GM21786 (cell line): ENCODE data around the gene CREBRF.
"Not testable (repeated sequence)": the region's sequence is repeated elsewhere in the genome, so short reads cannot be mapped to it uniquely, and the experiment has no call there.

Source experiments
- ATAC-seq: cut with Tn5 transposase; IDR thresholded peaks from one replicate; pipeline ENCODE4 v1.9.1; 2021; ENCODE audit not compliant: unreplicated experiment

CREBRF gene

DNA sequence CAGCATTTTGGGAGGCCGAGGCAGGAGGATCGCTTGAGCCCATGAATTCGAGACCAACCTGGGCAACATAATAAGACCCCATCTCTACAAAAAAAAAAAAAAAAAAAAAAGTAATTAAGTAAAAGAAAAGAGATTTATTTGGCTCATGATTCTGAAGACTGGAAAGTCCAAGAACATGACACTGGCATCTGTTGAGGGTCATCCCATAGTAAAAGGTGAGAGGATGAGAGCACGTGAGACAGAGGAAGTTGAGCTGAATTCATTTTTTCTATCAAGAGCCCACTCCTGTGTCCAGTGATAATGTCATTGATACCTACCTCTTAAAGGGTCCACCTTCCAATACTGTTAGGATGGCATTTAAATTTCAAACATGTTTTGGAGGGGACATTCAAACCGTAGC lies 19.8 kb downstream of the CREBRF start:
- no peak for ATAC-seq

DNA sequence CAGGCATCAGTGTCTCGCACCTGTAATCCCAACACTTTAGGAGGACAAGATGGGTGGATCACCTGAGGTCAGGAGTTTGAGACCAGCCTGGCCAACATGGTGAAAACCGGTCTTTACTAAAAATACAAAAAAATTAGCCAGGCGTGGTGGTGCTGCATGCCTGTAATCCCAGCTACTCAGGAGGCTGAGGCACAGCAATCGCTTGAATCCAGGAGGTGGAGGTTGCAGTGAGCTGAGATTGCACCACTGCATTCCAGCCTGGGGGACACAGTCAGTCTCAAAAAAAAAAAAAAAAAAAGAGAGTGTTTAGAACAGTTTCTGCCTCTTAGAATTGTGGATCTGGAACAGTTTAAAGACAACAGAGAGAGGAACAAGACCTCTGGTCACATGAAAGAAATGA lies 20.3 kb downstream of the CREBRF start:
- ATAC-seq: not testable (repeated sequence)

DNA sequence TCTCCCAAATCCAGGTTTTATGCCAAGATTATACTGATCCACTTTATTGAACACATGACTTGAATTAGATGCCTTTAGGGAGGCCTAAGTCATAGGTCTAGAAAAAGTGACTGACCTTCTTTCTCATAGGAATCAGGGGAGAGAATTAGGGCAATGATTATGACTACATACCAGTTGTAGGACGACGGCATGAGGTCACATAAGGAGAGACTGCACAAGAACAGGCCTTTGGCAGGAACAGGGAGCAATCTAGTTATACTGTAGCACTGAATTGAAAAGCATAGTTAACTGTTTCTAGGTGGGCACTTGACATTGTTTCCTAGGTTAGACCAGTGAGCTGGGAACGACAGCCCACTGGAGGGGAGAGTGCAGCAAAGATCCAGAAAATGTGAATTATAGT lies 22.7 kb downstream of the CREBRF start:
- no peak for ATAC-seq

DNA sequence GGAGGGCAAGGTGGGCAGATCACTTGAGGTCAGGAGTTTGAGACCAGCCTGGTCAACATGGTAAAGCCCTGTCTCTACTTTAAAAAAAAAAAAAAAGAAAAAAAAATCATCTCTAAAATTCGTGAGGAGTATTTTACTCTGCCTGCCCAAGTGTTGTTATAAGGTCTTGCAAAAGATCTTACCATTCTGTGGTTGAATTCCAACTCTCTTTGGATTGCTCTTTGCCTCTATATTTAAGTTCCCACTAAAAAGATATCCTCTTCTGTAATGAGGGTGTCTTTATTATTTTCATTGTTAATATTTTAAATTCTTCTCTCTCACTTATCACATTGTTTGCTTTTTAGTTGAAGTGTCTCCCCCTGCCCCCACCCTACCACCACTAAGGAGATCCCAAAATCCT lies 33.4 kb downstream of the CREBRF start:
- no peak for ATAC-seq

DNA sequence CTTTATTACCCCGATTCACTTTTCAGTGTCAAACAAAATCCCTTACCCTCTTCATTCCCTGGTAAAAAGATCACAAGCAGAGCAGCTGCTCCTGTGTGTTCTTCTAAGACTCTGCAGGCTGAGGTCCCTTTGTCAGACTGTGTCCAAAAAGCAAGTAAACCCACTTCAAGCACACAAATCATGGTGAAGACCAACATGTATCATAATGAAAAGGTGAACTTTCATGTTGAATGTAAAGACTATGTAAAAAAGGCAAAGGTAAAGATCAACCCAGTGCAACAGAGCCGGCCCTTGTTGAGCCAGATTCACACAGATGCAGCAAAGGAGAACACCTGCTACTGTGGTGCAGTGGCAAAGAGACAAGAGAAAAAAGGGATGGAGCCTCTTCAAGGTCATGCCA lies 34.5 kb downstream of the CREBRF start:
- ATAC-seq: no peak

DNA sequence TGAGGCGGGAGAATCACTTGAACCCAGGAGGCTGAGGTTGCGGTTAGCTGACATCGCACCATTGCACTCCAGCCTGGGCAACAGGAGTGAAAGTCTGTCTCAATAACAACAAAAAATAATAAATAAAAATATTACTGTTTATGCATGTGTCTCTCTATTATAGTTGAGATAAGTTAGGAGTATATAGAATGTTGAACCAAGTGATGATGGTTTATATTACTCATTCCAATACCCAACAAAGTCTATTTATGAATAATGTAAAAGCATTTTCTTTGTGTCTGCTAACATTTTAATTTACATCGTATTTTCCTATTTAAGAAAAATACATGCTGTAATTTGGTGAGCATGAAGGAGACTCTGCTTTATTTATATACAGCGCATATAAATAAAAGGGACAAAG lies 35.8 kb downstream of the CREBRF start:
- no peak for ATAC-seq

DNA sequence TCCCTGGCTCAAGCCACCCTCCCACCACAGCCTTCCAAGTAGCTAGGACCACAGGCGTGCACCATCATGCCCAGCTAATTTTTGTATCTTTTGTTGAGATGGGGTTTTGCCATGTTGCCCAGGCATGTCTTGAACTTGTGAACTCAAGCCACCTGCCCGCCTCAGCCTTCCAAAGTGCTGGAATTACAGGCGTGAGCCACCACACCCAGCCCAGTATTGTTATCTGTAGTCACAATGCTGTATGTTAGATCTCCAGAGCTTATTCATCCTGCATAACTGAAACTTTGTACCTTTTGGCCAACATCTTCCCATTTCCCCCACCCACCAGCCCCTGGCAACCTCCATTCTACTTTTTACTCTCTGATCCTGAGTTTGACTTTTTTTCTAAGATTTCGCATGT lies 37.5 kb downstream of the CREBRF start:
- ATAC-seq: no peak

DNA sequence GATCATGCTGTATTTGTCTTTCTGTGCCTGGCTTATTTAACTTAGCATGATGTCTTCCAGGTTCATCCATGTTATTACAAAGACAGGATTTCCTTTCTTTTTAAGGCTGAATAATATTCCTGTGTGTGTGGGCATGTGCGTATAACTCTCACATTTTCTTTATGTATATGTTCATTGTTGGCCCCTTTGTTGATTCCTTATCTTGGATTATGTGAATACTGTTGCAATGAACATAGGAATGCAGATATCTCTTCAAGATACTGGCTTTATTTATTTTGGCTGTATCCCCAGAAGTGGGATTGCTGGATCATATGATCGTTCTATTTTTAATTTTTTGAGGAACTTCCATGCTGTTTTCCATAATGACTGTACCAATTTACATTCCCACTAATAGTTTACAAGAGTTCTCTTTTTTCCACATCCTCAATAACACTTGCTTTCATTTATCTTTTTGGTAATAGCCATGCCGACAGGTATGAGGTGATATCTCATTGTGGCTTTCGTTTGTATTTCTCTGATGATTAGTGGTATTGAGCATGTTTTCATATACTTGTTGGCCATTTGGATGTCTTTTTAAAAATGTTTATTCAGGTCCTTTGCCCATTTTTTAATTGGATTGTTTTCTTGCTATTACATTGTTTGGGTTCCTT lies 38.0 kb downstream of the CREBRF start:
- no peak for ATAC-seq

DNA sequence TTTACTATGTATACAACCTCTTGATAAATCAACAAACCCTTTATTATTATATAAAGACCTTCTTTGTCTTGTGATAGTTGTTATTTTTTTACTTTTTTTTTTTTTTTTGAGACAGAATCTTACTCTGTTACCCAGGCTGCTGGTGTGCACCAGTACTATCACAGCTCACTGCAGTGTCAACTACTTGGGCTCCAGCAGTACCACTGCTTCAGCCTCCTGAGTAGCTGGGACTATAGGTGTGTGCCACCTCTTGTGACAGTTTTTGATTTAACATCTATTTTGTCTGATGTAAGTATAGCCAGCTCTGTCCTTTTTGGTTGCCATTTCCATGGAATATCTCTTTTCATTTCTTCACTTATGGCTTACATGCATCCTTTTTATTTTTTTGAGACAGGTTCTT lies 42.6 kb downstream of the CREBRF start:
- ATAC-seq: no peak

DNA sequence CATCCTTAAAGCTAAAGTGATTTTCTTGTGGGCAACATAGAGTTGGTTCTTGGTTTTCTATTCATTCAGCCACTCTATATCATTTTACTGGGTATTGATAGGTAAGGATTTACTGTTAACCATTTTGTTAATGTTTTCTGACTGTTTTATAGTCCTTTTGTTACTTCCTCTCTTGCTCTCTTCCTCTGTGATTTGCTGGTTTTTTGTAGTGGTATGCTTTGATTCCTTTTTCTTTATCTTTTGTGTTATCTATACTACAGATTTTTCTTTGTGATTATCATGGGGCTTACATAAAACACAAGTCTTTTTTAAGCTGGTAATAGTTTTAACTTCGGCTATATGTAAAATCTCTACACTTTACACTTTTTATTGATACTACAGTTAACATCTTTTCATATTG lies 43.3 kb downstream of the CREBRF start:
- ATAC-seq: no peak

DNA sequence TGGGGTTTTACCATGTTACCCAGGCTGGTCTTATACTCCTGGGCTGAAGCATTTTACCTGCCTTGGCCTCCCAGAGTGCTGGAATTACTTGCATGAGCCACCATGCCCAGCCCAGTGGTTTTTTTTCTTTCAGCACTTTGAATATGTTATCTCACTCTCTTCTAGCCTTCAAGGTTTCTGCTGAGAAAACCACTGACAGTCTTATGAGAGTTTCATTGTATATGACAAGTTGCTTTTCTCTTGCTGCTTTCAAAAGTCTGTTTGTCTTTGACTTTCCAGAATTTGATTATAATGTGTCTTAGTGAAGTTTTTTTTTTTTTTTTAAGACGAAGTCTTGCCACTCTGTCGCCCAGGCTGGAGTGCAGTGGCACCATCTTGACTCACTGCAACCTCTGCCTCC lies 45.1 kb downstream of the CREBRF start:
- ATAC-seq: no peak

DNA sequence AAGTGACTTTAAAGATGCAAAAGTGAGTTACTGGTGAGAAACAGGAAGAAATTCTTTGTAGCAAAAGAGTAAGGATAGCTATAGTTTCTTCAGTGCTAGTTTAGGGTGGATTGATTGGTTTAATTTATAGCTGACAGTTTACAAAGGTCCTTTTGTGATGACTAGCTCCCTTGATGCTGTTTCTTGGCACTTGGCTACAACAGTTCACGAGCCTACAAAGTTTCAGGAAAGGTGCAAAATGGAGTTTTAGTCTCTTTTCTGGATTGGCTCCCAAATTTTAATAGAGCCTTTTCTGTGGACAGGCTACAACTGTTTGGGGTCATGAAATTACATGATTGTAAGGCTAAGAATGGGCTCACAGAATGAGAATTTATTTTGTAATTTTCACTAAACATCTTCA lies 47.3 kb downstream of the CREBRF start:
- no peak for ATAC-seq

DNA sequence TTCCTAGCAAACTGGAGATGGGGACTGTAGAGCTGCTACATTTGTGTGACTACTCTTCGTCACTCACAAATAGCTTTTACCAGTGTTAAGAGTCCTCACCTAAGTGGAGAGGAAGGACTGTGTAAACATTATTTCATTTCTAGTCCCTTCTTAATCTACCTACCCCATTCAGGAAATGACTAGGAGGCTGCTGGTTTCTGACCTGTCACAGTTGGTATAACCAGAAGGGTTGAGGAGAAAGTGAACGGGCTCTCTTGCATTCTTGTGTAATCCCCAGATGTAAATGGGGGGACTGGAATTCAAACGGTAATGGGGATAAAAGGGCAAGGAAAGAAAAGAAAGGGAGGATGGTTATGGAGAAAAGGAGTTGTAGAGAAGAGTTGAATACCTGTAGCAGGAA lies 52.8 kb downstream of the CREBRF start:
- ATAC-seq: no peak

DNA sequence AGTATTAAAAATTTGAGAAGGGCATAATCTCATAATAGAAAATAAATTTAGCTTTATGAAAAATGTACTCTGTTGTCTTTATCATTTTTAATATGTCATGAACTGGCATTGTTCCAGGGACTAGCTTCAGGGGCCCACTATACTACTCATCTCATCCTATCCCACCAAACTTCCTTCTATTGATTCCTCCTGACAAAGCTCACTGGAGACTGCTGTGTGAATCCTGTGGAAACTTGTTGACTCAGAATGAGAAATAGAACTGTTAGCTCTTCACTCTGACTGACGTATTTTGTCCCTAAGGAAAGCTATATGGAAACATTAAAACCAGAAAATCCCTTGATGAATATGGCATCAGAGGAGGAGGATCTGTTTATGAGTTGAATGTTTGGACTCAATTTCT lies 58.4 kb downstream of the CREBRF start:
- no peak for ATAC-seq

DNA sequence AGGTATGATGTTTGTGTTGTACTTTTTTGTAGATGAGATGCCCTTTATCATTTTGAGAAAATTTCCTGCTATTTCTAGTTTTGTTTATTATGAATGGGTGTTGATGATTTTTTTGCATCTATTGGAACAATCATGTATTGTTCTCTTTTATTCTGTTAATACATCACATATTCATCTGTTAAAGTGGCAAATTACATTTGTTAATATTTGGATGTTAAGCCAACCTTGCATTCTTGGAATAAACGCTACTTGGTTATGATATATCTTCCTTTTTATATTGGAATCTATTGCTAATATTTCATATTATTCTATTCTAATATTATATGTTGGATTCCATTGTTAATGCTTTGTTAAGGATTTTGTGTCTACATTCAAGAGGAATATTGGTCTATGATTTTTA lies 63.6 kb downstream of the CREBRF start:
- ATAC-seq: no peak

DNA sequence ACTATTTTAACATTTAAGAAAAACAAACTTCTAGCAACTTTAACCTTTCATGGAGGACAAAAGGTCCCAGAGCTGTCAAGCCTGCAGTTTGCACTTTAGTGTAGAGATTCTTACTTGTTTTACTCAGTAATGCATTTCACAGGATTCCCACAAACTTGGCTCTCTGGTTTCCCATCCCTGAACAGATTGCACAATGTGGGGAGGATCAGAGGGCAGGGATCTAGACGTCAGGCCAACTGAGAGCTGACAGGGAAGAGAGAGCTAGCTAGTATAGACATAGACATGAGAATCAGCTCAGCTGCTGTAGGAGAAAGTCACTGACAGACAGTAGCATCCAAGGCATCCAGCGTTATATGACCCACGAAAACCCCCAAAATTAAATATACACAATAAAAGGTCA lies 67.3 kb downstream of the CREBRF start:
- no peak for ATAC-seq

DNA sequence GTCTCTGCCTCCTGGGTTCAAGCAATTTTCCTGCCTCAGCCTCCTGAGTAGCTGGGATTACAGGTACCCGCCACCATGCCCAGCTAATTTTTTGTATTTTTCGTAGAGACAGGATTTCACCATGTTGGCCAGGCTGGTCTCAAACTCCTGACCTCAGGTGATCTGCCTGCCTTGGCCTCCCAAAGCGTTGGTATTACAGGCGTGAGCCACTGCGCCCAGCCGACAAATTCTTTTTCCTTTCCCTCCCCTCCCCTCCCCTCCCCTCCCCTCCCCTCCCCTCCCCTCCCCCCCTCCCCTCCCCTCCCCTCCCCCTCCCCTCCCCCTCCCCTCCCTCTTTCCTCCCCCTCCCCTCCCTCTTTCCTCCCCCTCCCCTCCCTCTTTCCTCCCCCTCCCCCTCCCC lies 76.0 kb downstream of the CREBRF start:
- ATAC-seq: not testable (repeated sequence)

DNA sequence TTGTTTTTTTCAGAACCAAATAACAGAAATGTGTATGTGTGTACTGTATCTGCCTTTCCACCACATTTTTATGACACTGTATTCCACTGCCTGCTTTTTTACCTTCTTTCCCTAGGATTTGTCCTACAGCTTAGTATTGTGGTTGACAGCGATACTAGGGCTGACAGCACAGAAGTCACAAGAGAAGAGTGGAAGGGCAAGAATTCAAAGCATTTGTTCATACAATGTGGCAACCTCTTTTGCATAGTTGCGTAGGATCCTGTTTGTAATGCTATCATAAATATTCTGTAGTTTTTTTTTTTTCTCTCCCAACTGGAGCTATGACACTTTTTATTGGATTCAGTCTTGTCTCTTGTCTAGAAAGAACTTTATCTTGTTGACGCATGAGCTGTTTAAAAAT lies 82.6 kb downstream of the CREBRF start:
- ATAC-seq: no peak

DNA sequence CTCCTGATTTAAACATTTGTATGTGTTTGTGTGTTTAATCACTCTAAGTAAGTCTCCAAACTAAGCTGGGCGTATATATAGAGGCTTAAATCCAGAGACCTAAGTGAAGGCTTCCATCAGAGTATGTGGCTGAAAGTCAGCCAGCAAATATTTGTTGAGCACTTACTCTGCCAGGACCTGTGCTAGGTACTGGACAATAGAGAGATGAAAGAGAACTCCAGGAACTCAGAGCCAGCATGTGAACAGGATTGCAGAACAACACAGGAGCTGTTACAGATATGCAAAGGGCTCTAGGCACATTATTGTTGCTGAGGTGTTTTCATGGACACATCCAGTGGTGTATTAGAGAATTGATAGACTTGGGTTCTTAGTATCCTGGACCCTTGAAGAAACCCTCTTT lies 83.5 kb downstream of the CREBRF start:
- ATAC-seq: no peak

DNA sequence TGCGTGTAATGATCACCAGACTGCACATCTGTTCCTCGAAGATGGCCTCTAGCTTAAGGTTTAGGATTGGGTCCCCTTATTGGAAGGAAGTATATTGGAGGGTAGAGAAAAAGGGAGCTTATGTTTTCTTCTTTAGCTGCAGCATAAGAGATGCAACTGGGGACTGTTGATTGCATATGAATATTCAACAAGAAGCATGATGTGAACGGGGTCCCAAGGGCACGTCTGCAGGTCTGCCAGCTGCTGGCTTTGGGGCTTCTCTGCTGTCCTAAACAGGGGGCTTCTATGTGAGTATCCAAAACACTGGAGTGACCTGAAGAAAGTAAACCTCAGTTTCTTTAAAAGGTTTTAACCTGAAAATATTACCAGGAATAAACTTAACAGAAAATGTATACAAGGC lies 84.6 kb downstream of the CREBRF start:
- ATAC-seq: no peak

DNA sequence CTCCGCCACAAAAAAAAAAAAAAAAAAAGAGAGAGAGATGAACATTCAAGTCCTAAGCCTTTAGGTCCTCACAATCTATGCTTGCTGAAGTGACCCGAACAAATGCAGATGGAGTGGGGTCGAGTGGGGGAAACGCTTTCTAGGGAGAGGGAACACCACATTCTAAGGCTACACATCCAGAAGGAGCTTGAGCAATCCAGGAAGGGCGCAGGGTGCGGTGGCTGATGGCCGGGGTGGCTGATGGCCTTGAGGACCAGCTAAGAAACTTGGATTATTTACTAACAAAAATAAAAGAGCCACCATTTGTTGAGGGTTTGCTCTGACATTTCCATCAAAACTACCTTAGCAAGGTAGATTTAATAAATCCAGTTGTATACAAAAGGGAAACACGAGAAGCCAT lies 87.4 kb downstream of the CREBRF start:
- no peak for ATAC-seq

DNA sequence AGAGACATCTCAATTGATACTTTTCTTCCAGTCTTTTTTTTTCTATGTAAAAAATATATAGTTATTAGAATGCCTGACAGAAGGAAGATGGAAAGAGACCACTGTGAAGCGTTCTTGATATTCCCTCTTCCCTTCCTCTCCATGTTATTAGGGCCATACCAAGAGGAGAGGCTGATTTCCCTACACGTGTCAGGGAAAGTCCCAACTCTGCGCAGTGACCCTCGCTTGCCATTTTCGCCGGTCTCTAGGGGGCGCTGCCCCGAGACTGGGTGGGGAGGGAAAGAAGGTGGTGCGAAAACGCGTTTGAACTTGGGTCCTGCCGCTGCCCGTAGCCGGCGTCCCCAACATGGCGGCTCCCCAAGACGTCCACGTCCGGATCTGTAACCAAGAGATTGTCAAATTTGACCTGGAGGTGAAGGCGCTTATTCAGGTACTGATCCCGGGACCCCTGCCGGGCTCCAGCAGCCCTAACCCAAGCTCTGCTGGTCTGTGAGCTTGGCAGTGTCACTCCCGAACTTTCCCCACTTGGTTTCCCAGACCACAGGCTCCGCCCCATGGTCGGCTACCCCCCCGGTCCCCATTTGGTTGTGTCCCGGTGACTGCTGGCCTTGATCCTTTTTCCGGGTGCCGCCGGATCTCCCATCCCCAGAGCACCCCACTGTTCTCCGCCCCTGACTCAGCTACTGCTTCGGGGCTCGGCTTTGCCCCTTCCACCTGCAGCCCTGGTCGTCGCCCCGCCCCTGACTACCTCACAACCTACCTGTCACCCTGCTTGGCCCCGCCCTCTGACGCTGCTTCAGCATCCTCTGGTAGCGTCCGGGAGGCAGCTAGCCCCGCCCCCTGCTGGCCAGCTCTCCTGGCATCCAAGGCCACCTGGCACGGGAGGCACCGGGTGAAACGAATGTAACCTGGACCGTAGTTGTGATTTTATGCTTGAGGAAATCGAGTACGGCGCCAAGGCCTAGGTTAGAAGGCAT lies 88.3 kb downstream of the CREBRF start, which contains the start of gene BNIP1:
BNIP1 (plus strand) TSS at position 332 of the 977 bp plus-strand sequence; CDS start at position 347, 15 bp downstream.
- peak; percentile 90 for ATAC-seq
